MM.1S (cell line): ENCODE measurements around the gene ZIC2.

ENCODE experiments used
- CTCF ChIP-seq: fragments of 300-600 bp; sonication (generic); IDR thresholded peaks from 2 replicates; pipeline ENCODE4 v1.5.1; 2016; ENCODE audit warnings: antibody characterized with exemption, low read length, mixed read lengths
- EZH2phosphoT487 ChIP-seq: fragments of 300-600 bp; sonication (generic); IDR thresholded peaks from 2 replicates; pipeline ENCODE4 v1.6.1; 2018; ENCODE audit warnings: antibody characterized with exemption, low read length

DNA sequence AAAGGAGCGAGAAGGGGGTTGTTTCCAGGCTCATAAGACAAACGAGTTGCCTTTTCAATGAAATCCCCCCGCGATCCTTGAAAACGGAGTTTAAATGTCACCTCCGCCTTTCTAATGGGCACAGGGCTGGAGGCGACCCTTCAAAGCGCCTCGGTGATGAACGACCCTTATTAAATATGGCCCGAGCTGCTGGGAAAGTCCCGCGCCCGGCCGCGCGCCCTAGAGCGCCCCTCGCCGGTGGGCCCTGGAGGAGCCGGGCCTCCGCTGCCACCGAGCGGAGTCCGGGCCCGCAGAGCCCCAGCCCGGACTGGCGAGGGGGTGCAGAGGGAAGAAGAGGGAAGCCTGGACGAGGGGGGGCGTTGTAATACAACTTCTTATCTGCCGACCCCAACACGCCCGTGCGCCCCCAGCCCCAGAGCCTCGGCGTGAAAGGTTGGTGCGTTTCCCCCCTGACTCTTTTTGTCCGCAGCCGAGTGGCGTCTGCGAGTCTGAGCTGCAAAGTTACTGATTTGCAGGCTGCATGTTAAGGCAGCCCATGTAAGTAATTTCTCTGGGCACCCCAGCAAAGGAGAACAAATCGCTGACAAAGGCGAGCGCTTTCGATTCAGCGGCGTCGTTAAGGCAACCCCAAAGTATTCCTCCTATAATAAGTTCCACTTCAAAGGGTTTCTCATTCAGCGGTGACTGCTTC, 21.9 kb upstream of the ZIC2 start:
- TF ChIP-seq CTCF, result no peak
- TF ChIP-seq EZH2phosphoT487, result no peak
